ENCODE data around the gene MS4A8. TPM values are rescaled to one million over a fixed set of nuclear protein-coding genes. Genes with fewer than 3 reads are reported as not detected.
"Not testable (repeated sequence)": the region's sequence is repeated elsewhere in the genome, so short reads cannot be mapped to it uniquely, and the experiment has no call there.

MS4A8 gene
- total RNA-seq, 2 experiments from 2014 or later = not detected

DNA sequence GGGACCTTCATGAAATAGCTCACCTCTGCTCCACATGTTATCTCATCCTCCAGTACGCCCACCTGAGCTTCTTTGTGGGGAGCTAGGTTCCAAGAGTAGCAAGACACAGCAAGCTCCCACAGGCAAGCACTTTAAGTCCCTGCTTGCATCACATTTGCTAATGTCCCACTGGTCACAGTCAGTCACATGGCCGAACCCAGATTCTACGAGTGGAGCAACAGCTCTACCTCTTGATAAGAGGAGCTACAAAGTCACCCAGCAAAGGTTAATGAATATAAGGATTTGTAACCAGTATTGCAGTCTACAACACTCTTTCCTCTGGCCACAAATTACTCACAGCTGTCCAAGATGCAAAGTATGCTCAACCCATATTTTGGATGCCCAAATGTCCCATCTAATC is 42.0 kb downstream of the MS4A8 start:
- CTCF ChIA-PET = no interaction called here
- Mint-ChIP-seq H3K4me3 (no peak overlapping the region), H3K9me3 (no peaks in the 10 kb centered on the region), H3K27me3 (peaks cover 14% of the 10 kb centered on the region), H3K4me1 (no peaks in the 10 kb centered on the region), H3K27ac (no peak overlapping the region), H3K36me3 (ENCODE audit: low read depth) (no peaks in the 10 kb centered on the region)
- POLR2A ChIA-PET = no interaction called here
- no peak for DNase-seq

DNA sequence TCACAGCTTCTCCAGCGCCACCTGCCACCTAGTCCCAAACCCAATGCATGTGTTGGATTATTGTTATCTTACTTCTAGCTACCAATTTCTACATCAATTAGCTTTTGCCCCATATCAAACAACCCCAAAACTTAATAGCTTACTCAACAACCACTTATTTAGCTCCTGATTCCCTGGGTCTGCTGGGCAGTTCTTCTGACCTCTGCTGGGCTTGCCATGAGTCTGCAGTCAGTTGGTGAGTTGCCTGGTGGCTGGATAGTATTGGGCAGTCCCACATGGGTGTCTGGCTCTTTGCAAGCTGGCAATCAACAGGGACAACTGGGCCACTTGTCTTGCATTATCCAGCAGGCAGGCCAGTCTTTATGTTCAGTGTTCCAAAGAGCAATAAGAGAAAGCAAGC is 43.6 kb downstream of the MS4A8 start:
- POLR2A ChIA-PET = no interaction called here
- peaks cover 14% of the 10 kb centered on the region for H3K27me3 Mint-ChIP-seq
- no peak overlapping the region for H3K4me3 Mint-ChIP-seq
- H3K9me3 Mint-ChIP-seq = peaks cover 6% of the 10 kb centered on the region
- DNase-seq = no peak
- no peaks in the 10 kb centered on the region for H3K36me3 Mint-ChIP-seq (ENCODE audit: low read depth)
- no peaks in the 10 kb centered on the region for H3K4me1 Mint-ChIP-seq
- no peak overlapping the region for H3K27ac Mint-ChIP-seq
- CTCF ChIA-PET = no interaction called here

DNA sequence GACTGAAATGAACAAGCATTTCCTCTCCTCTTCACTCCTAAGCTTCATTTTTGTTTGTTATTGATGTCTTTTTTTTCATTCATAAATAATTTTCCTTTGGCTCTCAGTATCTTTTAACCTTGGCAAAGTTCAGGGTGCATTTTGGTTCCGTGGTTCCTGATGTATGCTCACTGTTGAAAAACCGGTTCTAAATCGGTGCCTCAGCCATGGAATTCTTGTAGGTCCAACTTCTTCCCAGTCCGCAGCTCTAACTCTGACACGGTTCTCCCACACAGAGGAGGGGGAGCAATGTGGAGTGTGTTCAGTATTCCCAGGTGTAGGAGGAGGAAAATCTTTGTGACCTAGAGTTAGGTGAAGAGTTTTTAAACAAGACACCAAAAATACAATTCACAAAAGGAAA is 44.7 kb downstream of the MS4A8 start:
- no peak overlapping the region for H3K4me3 Mint-ChIP-seq
- H3K27me3 Mint-ChIP-seq = peaks cover 14% of the 10 kb centered on the region
- H3K27ac Mint-ChIP-seq = no peak overlapping the region
- ChIA-PET POLR2A (no interaction called here), CTCF (no interaction called here)
- no peaks in the 10 kb centered on the region for H3K4me1 Mint-ChIP-seq
- peaks cover 6% of the 10 kb centered on the region for H3K9me3 Mint-ChIP-seq
- no peak for DNase-seq
- no peaks in the 10 kb centered on the region for H3K36me3 Mint-ChIP-seq (ENCODE audit: low read depth)

DNA sequence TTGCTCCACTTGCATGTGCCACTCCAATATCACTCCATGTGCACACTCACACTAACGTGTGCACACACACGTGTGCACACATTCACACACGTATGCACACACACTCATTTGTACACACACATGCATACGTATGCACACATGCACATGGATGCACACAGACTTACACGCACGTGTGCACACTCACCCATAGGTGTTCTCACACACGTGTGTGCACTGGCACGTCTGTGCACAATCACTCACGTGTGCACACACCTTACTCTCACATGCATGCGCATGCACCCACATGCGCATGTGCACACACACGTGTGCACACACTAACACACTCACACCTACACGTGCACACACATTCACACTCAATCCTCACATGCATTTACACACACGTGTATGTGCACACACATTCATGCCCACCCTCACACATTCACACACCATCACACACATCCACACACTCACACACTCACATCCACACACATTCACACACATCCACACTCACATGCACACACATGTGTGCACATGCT is 48.0 kb downstream of the MS4A8 start:
- Mint-ChIP-seq H3K36me3 (ENCODE audit: low read depth) (no peaks in the 10 kb centered on the region), H3K9me3 (peaks cover 6% of the 10 kb centered on the region), H3K27me3 (peaks cover 21% of the 10 kb centered on the region), H3K27ac (no peak overlapping the region), H3K4me1 (no peaks in the 10 kb centered on the region), H3K4me3 (no peak overlapping the region)
- DNase-seq = no peak
- CTCF ChIA-PET = no interaction called here
- POLR2A ChIA-PET = no interaction called here

DNA sequence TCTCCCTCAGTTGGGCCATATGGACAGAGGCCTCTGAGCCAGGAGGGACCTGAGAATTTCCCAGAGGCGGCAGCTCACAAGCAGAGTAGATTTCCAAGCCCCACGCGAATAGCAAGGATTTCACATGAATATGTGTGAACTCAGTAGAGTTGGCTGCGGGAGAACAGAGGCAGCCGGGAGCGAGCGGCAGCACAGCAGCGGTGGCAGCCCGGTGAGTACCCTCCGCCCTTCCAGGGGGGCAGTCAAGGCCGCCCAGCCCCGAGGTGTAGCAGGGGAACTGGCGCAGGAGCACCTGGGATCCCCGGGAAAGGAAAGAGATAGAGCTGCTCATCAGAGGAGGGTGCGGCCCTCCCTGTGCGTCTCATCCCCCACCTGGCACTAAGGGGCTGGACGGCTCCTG is 48.8 kb downstream of the MS4A8 start:
- Mint-ChIP-seq H3K4me1 (no peaks in the 10 kb centered on the region), H3K27me3 (peaks cover 21% of the 10 kb centered on the region), H3K27ac (no peak overlapping the region), H3K9me3 (peaks cover 6% of the 10 kb centered on the region), H3K36me3 (ENCODE audit: low read depth) (no peaks in the 10 kb centered on the region), H3K4me3 (no peak overlapping the region)
- DNase-seq = no peak
- CTCF ChIA-PET = no interaction called here
- POLR2A ChIA-PET = no interaction called here

DNA sequence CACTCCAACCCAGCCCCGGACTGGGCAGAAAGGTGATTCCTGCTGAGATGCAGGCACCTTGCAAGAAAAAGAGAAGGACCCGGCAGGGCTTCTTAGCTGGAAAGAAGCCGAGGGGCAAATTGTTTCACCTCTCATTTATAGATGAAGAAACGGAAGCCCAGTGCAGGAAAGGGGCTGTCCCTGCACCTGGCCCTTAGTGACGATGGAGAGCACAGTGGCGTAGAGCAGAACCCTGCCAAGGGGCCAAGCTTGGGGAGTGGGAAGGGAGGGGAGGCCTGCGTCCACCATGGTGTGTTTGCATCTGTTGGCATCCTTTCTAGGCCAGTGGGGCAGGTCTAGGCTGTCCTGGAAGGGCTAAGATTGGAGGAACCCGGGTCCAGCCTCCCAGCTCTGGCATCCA is 49.4 kb downstream of the MS4A8 start:
- H3K4me3 Mint-ChIP-seq = no peak overlapping the region
- CTCF ChIA-PET = no interaction called here
- no peak overlapping the region for H3K27ac Mint-ChIP-seq
- no peak for DNase-seq
- H3K4me1 Mint-ChIP-seq = no peaks in the 10 kb centered on the region
- POLR2A ChIA-PET = no interaction called here
- no peaks in the 10 kb centered on the region for H3K36me3 Mint-ChIP-seq (ENCODE audit: low read depth)
- peaks cover 6% of the 10 kb centered on the region for H3K9me3 Mint-ChIP-seq
- H3K27me3 Mint-ChIP-seq = peaks cover 15% of the 10 kb centered on the region

DNA sequence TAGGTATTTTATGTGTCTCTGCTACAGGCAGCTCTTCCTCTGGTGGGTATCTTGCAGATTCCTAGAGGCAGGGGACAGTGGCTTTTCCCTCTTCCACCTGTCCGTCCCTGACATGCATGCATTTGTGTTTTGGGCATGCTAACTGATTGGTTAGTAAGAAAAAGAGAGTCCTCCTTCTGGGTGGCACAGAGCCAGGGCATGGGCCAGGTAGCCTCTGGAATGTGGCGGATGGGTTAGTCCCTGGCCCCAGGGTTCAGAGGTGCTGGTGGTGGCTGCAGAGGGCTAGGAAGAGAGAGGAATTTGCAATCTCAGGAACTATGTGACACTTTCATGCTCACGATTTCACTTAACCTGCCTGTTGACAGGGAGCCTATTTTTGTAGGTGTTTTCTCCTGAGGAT is 51.5 kb downstream of the MS4A8 start:
- CTCF ChIA-PET = no interaction called here
- no peaks in the 10 kb centered on the region for H3K4me1 Mint-ChIP-seq
- H3K4me3 Mint-ChIP-seq = no peak overlapping the region
- no peak for DNase-seq
- POLR2A ChIA-PET = no interaction called here
- peaks cover 6% of the 10 kb centered on the region for H3K9me3 Mint-ChIP-seq
- H3K27ac Mint-ChIP-seq = no peak overlapping the region
- H3K27me3 Mint-ChIP-seq = peaks cover 7% of the 10 kb centered on the region
- no peaks in the 10 kb centered on the region for H3K36me3 Mint-ChIP-seq (ENCODE audit: low read depth)

DNA sequence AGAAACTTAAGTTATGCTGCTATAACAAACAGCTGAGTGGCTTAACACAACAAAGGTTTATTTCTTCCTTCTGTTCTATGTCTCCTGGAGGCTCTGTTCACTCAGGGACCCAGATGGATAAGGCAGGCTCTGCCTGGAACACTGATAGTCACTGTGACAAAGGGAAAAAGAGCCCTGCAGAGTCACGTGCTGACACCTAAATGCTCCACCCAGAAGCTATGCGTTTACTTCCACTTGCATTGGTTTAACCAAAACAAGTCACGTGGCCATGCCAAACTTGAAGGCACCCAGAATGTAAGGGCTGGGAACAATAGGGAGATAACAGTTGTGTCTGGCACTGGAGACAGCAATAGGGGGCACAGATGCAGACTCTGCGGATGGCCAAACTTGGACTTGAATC is 53.9 kb downstream of the MS4A8 start:
- Mint-ChIP-seq H3K4me3 (no peak overlapping the region), H3K36me3 (ENCODE audit: low read depth) (no peaks in the 10 kb centered on the region), H3K27ac (no peak overlapping the region), H3K4me1 (no peaks in the 10 kb centered on the region), H3K27me3 (peaks cover 9% of the 10 kb centered on the region), H3K9me3 (no peaks in the 10 kb centered on the region)
- ChIA-PET POLR2A (no interaction called here), CTCF (no interaction called here)
- DNase-seq = no peak

DNA sequence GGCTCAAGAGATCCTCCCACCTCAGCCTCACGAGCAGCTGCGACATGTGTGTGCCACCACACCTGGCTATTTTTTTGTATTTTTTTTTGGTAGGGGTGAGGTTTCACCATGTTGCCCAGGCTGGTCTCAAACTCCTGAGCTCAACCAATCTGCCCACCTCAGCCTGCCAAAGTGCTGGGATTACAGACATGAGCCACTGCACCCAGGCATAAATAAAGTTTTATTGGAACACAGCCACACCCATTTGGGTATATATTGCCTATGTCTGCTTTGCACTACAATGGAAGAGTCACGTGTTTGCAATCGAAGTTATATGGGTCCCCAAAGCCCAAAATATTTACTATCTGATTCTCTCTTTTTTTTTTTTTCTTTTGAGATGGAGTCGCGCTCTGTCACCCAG is 55.5 kb downstream of the MS4A8 start:
- Mint-ChIP-seq H3K36me3 (ENCODE audit: low read depth) (no peaks in the 10 kb centered on the region), H3K27ac (no peak overlapping the region), H3K27me3 (peaks cover 24% of the 10 kb centered on the region), H3K9me3 (no peaks in the 10 kb centered on the region), H3K4me3 (no peak overlapping the region), H3K4me1 (no peaks in the 10 kb centered on the region)
- ChIA-PET POLR2A (no interaction called here), CTCF (interaction anchor here (0.6 kb wide), 1 partner anchor 875 kb away, joined by 3 read pairs; no protein-coding TSS in a partner anchor)
- DNase-seq = no peak

DNA sequence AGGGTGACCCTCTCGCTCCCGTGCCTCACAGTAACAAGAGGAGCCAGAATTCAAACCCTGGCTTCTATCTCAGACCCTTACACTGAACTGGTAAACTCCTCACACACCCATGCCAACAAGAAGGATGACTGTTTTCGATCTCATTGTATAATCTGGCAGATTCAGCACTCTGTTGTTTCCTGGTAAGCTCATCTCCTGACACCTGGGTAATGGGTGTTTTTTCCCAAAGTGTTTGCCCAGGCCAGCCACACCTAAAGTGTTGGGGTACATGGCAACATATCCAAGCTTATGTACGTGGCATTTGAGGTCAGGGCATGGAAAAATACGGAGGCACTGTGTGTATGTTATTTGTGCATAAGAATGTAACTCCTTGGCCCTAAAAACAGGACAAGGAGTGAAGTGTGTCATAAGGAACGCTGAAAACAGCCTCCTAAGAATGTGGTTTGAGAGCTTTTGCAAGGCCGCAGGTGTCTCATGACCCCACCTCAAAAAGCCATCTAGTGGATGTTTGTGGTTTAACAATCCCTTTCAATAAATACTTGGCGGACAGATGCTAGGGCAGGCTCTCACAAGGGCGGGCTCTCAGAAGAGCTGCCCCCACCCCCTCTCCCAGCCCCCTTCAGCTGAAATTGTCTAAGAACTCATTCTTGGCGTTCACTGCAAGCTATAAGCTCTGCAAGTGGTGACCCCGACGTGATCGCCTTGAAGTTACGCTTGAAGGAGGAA is 57.1 kb downstream of the MS4A8 start, which contains the start of gene MS4A15:
TSS of gene MS4A15 (plus strand) at position 561 of the 726 bp plus-strand sequence. CDS start 6,867 bp downstream, outside the sequence.
- POLR2A ChIA-PET = no interaction called here
- Mint-ChIP-seq H3K27me3 (peaks cover 30% of the 10 kb centered on the region), H3K27ac (no peak within 1 kb of the TSS), H3K4me3 (no peak within 1 kb of the TSS), H3K4me1 (no peaks in the 10 kb centered on the region), H3K36me3 (ENCODE audit: low read depth) (no peaks in the 10 kb centered on the region), H3K9me3 (no peaks in the 10 kb centered on the region)
- CTCF ChIA-PET = interaction anchor here (0.6 to 1.4 kb wide), 4 partner anchors 8 to 805 kb away, joined by 3 read pairs; no protein-coding TSS in a partner anchor
- DNase-seq = no peak

DNA sequence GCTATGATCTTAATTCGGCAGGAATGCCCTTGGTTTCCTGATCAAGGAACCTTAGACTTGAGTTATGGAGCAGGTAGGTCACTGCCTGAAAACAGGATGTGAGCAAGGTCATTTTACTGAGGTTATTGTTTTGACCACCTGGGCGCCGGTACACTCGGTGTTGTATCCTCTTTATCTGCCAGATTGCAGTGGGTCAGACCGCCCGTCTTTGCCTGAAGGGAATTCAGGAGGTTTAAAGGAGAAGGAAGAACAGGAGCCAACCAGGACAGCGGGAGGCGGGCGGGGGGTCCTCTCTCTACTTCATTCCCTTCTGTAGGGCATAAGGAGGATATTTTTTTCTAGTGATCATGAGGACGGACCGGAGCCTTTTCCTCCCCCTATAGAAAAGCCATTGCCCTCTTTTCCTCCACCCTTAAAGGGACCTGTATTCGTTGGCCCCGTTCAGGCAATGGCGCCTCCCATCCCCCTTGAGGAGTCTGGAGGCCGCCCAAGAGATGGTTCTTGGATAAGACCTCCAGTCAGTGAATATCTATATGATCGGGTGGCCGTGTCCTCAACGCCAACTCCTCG is 57.9 kb downstream of the MS4A8 start:
- ChIA-PET CTCF (interaction anchor here (1.4 kb wide), 1 partner anchor 7 kb away, joined by 3 read pairs; no protein-coding TSS in a partner anchor), POLR2A (no interaction called here)
- H3K27me3 Mint-ChIP-seq = peaks cover 24% of the 10 kb centered on the region
- H3K36me3 Mint-ChIP-seq (ENCODE audit: low read depth) = no peaks in the 10 kb centered on the region
- no peaks in the 10 kb centered on the region for H3K9me3 Mint-ChIP-seq
- no peak for DNase-seq
- no peak overlapping the region for H3K4me3 Mint-ChIP-seq
- H3K27ac Mint-ChIP-seq = no peak overlapping the region
- H3K4me1 Mint-ChIP-seq = no peaks in the 10 kb centered on the region

DNA sequence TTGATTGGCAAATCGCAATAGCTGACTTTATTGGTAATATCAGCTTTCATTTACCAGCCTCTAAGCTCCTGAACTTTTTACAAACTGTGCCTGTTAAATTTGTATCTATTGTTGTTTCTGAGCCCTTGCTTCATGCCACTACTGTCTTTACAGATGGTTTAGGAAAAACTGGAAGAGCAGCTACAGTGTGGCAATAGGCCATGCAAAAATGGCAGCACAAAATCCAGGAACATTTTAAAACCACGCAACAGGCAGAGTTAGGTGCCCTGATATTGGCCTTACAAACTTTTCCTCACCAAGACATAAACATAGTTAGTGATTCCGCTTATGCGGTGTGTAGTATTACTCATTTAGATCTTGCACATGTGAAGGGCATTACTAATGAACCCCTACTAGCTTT is 59.3 kb downstream of the MS4A8 start:
- H3K27ac Mint-ChIP-seq; H3K4me3 Mint-ChIP-seq; DNase-seq; H3K36me3 Mint-ChIP-seq (ENCODE audit: low read depth); CTCF ChIA-PET; POLR2A ChIA-PET; H3K9me3 Mint-ChIP-seq; H3K4me1 Mint-ChIP-seq: not testable (repeated sequence)
- peaks cover 23% of the 10 kb centered on the region for H3K27me3 Mint-ChIP-seq

DNA sequence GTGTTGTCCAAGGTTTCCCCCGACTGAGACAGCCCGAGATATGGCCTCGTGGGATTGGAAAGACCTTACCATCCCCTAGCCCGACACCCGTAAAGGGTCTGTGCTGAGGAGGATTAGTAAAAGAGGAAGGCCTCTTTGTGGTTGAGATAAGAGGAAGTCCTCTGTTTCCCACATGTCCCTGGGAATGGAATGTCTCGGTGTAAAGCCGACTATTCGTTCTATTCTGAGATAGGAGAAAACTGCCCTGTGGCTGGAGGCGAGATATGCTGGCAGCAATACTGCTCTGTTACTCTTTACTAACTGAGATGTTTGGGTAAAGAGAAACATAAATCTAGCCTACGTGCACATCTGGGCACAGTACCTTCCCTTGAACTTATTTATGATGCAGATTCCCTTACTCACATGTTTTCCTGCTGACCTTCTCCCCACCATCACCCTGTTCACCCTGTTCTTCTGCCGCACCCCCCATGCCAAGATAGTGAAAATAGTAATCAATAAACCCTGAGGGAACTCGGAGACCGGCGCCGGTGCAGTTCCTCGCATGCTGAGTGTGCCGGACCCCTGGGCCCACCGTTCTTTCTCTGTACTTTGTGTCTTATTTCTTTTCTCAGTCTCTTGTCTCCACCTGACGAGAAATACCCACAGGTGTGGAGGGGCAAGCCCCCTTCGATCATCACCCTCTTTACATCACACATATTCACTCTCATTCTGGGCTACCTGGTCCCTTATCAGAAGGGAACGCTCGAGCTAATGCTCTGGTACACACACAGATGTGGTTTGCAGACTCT is 60.2 kb downstream of the MS4A8 start:
- DNase-seq; H3K4me1 Mint-ChIP-seq; H3K4me3 Mint-ChIP-seq; H3K36me3 Mint-ChIP-seq (ENCODE audit: low read depth); CTCF ChIA-PET; H3K9me3 Mint-ChIP-seq; H3K27ac Mint-ChIP-seq; POLR2A ChIA-PET: not testable (repeated sequence)
- H3K27me3 Mint-ChIP-seq = peaks cover 23% of the 10 kb centered on the region
